ENCODE results near the gene PSME3IP1. TPM values are rescaled to one million over a fixed set of nuclear protein-coding genes. Genes with fewer than 3 reads are reported as not detected.

The PSME3IP1 gene
- total RNA-seq, 1 donor = 70.2 TPM

DNA sequence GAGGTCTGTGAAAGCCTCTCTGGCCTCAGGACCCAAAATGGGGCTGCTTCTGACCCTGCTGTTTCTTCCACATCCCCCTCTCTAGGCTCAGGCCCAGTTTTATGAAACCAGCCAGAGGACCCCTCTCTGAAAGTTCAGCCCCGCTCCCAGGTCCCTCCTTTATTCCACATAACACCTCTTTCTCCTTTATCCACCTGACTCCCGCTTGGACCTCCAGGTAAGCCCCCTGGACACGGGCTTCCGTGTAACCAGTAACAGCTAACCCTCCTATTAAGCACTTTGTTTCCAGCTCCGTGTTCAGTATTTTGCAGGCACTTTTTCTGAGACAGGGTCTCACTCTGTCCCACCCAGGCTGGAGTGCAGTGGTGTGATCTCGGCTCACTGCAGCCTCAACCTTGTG lies 37.4 kb downstream of the PSME3IP1 start:
- TF ChIP-seq, protein P1, sequence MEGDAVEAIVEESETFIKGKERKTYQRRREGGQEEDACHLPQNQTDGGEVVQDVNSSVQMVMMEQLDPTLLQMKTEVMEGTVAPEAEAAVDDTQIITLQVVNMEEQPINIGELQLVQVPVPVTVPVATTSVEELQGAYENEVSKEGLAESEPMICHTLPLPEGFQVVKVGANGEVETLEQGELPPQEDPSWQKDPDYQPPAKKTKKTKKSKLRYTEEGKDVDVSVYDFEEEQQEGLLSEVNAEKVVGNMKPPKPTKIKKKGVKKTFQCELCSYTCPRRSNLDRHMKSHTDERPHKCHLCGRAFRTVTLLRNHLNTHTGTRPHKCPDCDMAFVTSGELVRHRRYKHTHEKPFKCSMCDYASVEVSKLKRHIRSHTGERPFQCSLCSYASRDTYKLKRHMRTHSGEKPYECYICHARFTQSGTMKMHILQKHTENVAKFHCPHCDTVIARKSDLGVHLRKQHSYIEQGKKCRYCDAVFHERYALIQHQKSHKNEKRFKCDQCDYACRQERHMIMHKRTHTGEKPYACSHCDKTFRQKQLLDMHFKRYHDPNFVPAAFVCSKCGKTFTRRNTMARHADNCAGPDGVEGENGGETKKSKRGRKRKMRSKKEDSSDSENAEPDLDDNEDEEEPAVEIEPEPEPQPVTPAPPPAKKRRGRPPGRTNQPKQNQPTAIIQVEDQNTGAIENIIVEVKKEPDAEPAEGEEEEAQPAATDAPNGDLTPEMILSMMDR (IDR thresholded peaks at IDR 0.05; ENCODE audit: extremely low read depth, low read depth, low read length) = no peak
- H3K27me3 ChIP-seq (ENCODE audit: insufficient read depth, low read length) = no peaks in the 10 kb centered on the region
- H3K4me3 ChIP-seq (ENCODE audit: insufficient read depth, low read length) = no peak overlapping the region
- no peak for DNase-seq (ENCODE audit: insufficient read length, low spot score, missing footprints)
- H4K20me1 ChIP-seq (ENCODE audit: insufficient read depth, low read length) = no peaks in the 10 kb centered on the region
- no peaks in the 10 kb centered on the region for H3K79me2 ChIP-seq (ENCODE audit: insufficient read depth, low read length)
- no peaks in the 10 kb centered on the region for H3K9me3 ChIP-seq (ENCODE audit: low read depth, low read length)
- H3K27ac ChIP-seq (ENCODE audit: low read depth, low read length) = no peak overlapping the region
- no peaks in the 10 kb centered on the region for H3K4me1 ChIP-seq (ENCODE audit: insufficient read depth, low read length)
- peaks cover 11% of the 10 kb centered on the region for H3K36me3 ChIP-seq (ENCODE audit: insufficient read depth, low read length)
- H3K4me2 ChIP-seq (ENCODE audit: insufficient read depth, low read length) = no peak overlapping the region
- no peak overlapping the region for H2AFZ ChIP-seq (ENCODE audit: low read length)

DNA sequence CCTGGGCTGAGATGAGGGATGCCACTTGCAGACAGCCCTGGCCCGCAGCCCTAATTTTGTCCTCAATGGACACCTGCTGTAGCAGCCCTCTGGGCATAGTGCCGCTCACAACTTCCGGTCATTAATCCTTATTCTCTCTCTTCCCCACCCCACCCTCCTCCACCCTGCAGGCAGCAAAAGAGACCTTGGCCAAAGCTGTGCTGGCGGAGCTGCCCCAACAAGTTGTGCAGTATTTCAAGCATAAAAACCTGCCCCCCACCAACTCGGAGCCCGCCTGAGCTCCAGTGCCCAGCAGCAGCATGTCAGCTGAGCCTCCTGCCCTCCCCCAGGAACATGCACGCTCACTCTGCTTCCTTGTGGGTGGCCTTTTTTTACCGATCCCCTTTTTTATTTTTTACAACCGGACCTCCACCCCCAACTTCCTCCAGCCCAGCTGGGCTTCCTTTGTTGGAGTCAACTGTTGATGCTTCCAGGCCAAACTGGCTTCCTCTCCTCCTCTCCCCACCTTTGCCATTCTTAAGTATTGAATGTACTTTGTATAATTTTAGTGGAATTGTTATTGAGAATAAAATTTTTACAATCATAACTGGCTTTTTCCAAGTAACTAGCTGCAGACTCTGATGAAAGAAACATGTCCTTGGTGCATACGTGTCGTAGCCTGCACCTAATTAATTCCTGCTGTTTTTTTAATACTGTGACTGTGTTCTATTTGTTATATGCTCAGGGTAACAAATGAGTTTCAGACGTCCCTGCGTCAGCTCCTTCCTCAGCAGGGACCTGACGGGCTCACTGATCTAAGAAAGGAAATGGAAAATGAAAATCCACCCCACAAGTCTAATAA lies 38.2 kb downstream of the PSME3IP1 start:
- Histone ChIP-seq H3K9me3 (ENCODE audit: low read depth, low read length) (no peaks in the 10 kb centered on the region), H3K27ac (ENCODE audit: low read depth, low read length) (no peak overlapping the region), H3K4me2 (ENCODE audit: insufficient read depth, low read length) (no peak overlapping the region), H3K36me3 (ENCODE audit: insufficient read depth, low read length) (peaks cover 2% of the 10 kb centered on the region), H3K27me3 (ENCODE audit: insufficient read depth, low read length) (no peaks in the 10 kb centered on the region), H4K20me1 (ENCODE audit: insufficient read depth, low read length) (no peaks in the 10 kb centered on the region), H2AFZ (ENCODE audit: low read length) (no peak overlapping the region), H3K4me3 (ENCODE audit: insufficient read depth, low read length) (no peak overlapping the region), H3K79me2 (ENCODE audit: insufficient read depth, low read length) (no peaks in the 10 kb centered on the region), H3K4me1 (ENCODE audit: insufficient read depth, low read length) (no peaks in the 10 kb centered on the region)
- peak; percentile 83 for DNase-seq (ENCODE audit: insufficient read length, low spot score, missing footprints)
- TF ChIP-seq, protein P1 (IDR thresholded peaks at IDR 0.05; ENCODE audit: extremely low read depth, low read depth, low read length) = no peak

DNA sequence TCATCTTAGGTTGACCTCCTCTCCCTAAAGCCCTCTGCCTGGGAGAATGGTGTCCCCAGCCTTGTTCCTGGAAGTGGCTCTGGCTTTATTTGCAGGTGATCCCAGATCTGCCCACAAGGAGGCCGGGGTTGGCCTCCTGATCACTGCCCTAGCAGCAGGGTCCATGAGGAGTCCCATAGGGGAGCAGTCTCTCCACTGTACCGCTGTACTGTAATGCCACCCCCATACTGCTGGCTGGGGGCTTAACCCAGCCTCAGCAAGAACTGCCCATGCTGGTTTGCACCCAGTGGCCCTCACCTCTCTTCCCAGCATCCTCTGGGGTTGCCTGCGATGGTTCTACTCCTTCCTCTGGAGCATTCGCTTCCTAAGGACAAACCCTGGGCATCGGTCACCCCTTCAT lies 39.1 kb downstream of the PSME3IP1 start:
- TF ChIP-seq, protein P1 (IDR thresholded peaks at IDR 0.05; ENCODE audit: extremely low read depth, low read depth, low read length) = peak; percentile 27
- Histone ChIP-seq H2AFZ (ENCODE audit: low read length) (no peak overlapping the region), H3K4me2 (ENCODE audit: insufficient read depth, low read length) (no peak overlapping the region), H3K27me3 (ENCODE audit: insufficient read depth, low read length) (no peaks in the 10 kb centered on the region), H3K9me3 (ENCODE audit: low read depth, low read length) (no peaks in the 10 kb centered on the region), H3K4me1 (ENCODE audit: insufficient read depth, low read length) (no peaks in the 10 kb centered on the region), H3K36me3 (ENCODE audit: insufficient read depth, low read length) (no peaks in the 10 kb centered on the region), H3K79me2 (ENCODE audit: insufficient read depth, low read length) (no peaks in the 10 kb centered on the region), H4K20me1 (ENCODE audit: insufficient read depth, low read length) (no peaks in the 10 kb centered on the region), H3K4me3 (ENCODE audit: insufficient read depth, low read length) (no peak overlapping the region), H3K27ac (ENCODE audit: low read depth, low read length) (no peak overlapping the region)
- peak; percentile 79 for DNase-seq (ENCODE audit: insufficient read length, low spot score, missing footprints)

DNA sequence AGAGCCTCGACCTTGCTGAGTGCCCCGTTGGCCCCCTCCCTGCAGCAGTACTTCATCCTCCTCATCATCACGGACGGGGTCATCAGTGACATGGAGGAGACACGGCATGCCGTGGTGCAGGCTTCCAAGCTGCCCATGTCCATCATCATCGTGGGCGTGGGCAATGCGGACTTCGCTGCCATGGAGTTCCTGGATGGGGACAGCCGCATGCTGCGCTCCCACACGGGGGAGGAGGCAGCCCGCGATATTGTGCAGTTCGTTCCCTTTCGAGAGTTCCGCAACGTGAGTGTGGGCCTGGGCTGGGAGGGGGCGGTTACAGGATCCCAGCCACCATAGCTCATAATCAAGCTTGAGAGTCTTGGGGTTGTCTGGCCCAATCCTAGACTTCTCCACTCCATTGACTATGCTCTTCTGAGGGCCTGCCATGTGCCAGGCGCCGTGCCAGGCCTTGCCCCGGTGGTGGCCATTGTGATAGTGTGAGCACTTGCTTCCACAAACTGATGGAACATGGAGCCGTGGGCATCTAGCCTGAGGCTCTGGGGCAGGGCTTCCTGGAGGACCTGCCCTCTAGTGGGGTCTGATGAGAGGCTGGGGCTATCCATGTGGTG lies 39.7 kb downstream of the PSME3IP1 start:
- H4K20me1 ChIP-seq (ENCODE audit: insufficient read depth, low read length) = no peaks in the 10 kb centered on the region
- H2AFZ ChIP-seq (ENCODE audit: low read length) = no peak overlapping the region
- H3K27me3 ChIP-seq (ENCODE audit: insufficient read depth, low read length) = no peaks in the 10 kb centered on the region
- peak; percentile 35 for DNase-seq (ENCODE audit: insufficient read length, low spot score, missing footprints)
- no peak overlapping the region for H3K4me3 ChIP-seq (ENCODE audit: insufficient read depth, low read length)
- no peaks in the 10 kb centered on the region for H3K79me2 ChIP-seq (ENCODE audit: insufficient read depth, low read length)
- H3K36me3 ChIP-seq (ENCODE audit: insufficient read depth, low read length) = no peaks in the 10 kb centered on the region
- H3K4me1 ChIP-seq (ENCODE audit: insufficient read depth, low read length) = no peaks in the 10 kb centered on the region
- H3K27ac ChIP-seq (ENCODE audit: low read depth, low read length) = no peak overlapping the region
- TF ChIP-seq, protein P1 (IDR thresholded peaks at IDR 0.05; ENCODE audit: extremely low read depth, low read depth, low read length) = no peak
- no peak overlapping the region for H3K4me2 ChIP-seq (ENCODE audit: insufficient read depth, low read length)
- H3K9me3 ChIP-seq (ENCODE audit: low read depth, low read length) = no peaks in the 10 kb centered on the region

All from osteoblast (primary cell).